GM19239 (cell line): ENCODE measurements around the gene ZNF566.

Experiments
- DNase-seq: peaks from one replicate; pipeline ENCODE4 v3.0.0; 2011; ENCODE audit warnings: low spot score; ENCODE audit not compliant: insufficient read length
- FAIRE-seq: peaks from 2 replicates; lab custom pipeline; 2011; peaks lifted over from hg19 to GRCh38; lab: Jason Lieb, UNC

Gene ZNF566

DNA sequence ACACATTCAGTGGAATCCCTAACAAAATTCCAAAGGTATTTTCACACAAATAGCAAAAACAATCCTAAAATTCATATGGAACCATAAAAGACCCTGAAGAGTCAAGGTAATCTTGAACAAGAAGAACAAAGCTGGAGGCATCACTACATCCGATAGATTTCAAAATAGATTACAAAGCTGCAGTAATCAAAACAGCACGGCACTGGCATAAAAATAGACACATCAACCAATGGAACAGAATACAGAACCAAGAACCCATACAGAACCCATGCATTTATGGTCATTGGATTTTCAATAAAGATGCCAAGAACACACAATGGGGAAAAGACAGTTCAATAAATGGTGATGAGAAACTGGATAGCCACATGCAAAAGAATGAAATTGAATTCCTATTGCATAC lies 32.5 kb downstream of the ZNF566 start:
- no peak for FAIRE-seq

DNA sequence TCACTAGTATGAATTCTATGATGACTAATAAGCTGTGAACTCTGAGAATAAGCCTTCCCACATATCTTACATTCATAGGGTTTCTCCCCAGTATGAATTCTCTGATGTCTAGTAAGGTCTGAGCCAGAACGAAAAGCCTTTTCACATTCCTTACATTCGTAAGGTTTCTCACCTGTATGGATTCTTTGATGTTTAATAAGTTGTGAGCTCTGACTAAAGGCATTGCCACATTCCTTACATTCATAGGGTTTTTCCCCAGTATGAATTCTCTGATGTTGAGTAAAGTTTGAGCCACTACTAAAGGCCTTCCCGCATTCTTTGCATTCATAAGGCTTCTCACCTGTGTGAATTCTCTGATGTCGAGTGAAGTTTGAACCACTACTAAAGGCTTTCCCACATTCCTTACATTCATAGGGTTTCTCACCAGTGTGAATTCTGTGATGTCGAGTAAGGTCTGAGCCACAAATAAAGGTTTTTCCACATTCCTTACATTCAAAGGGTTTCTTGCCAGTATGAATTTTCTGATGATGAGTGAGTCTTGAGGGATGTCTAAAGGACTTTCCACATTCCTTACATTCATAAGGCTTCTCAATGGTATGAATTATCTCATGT lies 40.2 kb downstream of the ZNF566 start:
- FAIRE-seq (no peak), DNase-seq (no peak)

More for the DNA sequence above, 32.5 kb downstream of the ZNF566 start:
- DNase-seq: no peak

DNA sequence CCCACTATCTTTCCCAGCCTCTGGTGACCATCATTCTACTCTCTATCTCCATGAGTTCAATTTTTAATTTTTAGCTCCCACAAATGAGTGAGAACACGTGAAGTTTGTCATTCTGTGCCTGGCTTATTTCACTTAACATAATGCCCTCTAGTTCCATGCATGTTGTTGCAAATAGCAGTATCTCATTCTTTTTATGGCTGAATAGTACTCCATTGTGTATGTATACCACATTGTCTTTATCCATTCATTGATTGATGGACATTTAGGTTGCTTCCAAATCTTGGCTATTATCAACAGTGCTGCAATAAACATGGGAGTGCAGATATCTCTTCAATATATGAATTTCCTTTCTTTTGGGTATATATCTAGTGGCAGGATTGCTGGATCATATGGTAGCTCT lies 48.0 kb downstream of the ZNF566 start:
- no peak for DNase-seq
- FAIRE-seq: no peak

DNA sequence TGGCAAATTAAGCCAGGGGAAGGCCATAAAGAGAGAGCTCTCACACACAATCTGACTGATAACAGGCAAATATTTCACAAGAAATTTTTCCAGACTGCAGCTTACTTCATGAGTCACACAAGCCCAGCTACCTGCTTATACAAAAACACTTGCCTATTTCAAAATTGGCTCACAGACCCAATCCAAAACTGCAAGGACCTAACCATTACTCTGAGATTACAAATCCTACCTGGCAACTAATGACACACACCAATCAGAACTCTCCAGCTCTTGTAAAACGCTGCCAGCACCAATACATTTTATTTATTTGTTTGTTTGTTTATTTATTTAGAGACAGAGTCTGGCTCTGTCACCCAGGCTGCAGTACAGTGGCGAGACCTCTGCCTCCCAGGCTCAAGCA lies 52.8 kb downstream of the ZNF566 start:
- no peak for DNase-seq
- FAIRE-seq: no peak

DNA sequence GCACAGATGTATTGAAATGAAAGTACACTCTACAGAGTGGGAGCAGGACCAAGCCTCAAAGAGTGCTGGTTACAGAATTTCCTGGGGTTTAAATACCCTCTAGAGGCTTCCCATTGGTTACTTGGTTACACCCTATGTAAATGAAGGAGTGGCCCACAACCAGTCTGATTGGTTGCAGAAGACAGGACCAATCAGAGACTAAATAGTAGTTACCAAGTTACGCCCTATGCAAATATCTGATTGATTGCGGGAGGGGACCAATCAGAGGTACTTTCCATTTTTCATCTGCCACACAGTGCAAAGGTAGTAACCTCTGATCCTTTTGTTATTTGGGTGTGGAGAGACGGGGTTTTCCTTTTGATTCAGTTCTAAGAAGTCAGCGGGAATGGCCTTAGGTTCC lies 65.4 kb downstream of the ZNF566 start:
- DNase-seq: no peak
- FAIRE-seq: no peak

DNA sequence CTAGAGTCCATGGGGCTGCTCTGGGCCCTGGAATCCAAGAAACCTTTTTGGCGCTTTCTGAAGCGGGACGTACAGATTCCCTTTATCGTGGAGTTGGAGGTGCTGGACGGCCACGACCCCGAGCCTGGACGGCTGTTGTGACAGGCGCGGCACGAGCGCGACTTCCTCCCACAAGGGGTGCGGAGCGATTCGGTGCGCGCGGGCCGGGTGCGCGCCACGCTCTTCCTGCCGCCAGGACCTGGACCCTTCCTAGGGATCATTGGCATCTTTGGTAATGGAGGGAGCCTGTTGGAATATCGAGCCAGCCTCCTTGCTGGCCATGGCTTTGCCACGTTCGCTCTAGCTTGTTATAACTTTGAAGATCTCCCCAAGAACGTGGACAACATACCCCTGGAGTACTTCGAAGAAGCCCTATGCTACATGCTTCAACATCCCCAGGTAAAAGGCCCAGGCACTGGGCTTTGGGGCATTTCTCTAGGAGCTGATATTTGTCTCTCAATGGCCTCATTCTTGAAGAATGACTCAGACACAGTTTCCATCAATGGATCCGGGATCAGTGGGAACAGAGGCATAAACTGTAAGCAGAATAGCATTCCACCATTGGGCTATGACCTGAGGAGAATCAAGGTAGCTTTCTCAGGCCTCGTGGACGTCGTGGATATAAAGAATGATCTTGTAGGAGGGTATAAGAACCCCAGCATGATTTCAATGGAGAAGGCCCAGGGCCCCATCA lies 67.4 kb downstream of the ZNF566 start:
- FAIRE-seq (no peak), DNase-seq (no peak)

DNA sequence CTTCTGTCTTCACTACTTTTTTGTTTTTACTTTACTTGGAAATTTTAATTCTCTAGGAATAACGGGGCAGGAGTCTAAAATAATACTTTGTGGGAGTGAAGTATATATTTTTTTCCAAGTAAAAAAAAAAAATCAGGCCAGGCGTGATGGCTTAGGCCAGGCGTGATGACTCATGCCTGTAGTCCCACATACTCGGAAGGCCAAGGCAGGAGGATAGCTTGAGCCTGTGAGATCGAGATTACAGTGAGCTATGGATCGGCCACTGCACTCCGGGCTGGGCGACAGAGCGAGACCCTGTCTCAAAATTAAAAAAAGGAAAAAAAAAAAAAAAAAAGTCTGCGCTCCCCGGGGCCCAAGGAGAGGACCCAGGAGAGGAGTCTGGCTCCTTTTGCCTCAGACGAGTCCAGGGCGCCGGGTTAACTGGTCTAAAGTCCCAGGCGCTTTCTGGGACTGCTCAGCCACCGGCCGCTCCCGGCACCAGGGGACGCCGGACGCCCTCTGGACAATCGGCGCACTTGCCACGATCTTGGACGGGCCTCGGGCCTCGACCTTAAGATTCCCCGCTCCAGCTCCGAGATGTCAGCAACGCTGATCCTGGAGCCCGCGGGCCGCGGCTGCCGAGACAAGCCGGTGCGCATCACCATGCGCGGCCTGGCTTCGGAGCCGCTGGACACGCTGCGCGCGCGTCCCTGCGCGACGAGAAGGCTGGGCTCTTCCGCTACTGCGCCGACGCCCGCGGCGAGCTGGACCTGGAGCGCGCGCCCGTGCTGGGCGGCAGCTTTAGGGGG lies 68.2 kb downstream of the ZNF566 start:
- no peak for DNase-seq
- FAIRE-seq: no peak

DNA sequence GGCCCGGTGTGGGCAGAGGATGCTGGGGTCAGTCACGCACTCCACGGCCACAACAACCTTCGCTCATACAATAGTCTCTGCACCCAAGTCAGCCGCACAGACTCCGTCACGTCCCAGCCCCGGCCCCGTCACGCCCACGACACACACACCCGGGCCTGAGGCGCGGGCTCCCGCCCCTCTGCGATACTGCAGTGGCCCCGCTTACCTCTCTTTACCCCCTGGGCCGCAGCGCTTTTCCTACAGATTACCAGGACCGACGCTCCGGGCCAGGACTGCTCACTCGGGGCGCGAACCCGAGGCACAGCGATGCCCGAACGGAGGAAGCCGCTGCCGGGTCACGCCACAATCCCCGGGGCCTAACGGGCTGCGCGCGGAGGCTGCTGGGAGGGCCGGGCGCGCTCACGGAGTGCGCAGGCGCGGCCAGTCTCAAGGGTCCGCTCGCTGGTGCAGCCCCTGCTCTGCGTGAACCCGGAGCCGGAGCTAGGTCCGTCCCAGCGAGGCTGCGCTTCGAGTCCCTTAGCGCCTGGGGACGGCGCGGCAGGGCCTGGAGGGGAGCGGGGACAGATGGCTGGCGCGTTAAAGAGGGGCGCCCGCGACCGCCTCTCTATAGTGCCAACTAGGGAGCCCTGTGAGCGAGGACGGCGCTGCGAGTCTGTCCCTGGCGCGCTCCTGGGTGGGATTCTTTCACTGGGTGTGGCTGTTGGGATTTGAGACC lies 70.9 kb downstream of the ZNF566 start, which contains the start of gene ZFP82:
ZFP82 (minus strand) TSS at position 358 of the 715 bp plus-strand sequence. CDS start 8,855 bp downstream, outside the sequence.
- FAIRE-seq: peak; percentile 51
- peak; percentile 82 for DNase-seq

DNA sequence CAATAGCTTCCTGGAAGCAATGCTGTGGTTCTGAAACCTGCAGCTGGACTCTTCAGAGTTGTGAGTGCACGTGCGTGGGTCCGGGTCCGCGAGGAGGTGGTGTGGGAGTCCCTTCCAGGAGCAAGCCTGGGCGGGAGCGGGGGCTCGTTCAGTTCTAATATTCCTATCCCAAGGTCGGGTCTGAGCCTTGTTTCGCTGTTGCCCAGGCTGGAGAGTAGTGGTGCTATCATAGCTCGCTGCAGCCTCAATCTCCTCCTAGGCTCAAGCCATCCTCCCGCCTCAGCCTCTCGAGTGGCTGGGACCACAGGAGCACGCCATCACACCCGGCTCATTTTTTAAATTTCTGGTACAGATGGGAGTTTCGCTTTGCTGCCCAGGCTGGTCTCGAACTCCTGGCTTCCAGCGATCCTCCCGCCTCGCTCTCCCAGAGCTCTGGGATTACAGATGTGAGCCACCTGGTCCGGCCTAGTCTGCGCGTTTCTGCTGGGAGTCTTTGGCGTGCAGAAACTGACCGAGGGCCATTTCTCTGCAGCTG lies 71.5 kb downstream of the ZNF566 start:
- FAIRE-seq (no peak), DNase-seq (no peak)

DNA sequence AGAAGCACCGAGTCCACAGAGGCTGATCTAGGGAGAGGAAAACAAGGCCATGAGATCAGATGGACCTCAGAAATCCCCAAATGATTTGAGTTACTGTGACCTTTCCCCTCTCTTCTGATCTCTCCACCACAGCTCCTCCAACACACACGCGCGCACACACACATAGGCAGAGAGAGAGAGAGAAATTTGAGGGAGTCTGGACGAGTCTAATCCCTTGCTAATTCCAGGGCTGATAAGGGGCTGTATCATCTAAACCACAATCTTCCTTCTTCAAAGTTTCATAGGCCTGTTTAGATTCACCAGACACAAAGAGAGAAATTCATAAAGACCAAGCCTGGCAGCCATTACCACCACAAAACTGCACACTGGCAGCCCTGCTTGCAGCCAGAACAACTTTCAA lies 79.5 kb downstream of the ZNF566 start:
- no peak for DNase-seq
- no peak for FAIRE-seq

DNA sequence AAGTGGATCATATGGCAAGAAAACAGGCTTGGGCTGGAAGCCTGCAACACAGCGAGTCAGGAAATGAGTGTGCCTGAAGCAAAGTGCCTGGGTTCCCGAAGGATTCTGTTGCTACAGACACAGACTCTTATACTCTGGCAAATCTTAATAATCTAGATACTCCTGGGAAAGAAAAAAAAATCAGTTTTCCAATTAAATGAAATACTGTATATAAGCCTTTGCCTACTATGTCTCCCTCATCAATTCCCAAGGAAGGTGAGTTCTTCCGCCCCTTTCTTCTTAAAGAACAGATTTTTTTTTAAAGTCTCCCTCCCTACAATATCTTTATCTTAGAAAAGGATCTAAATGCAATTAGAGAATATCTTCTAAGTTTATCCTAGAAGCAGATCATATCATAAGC lies 81.3 kb downstream of the ZNF566 start:
- FAIRE-seq (no peak), DNase-seq (no peak)

DNA sequence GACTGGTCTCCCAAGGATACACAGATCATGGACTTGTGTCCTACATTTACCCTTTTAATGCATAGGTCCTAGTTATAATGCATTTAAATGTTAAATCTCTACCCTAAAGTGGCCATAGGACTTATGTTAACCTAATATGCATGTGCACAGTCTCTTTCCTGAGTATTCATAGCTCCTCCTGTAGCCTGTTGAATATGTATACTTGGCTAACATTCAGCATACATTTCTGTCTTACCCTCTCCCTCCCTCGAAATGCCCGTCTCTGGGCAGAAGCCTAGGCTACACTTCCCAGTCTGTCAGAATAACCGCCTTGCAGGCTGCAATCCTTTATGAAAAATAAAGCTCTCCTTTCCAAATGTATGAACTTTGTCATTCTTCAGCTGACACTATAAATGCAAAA lies 84.9 kb downstream of the ZNF566 start:
- DNase-seq (no peak), FAIRE-seq (no peak)

DNA sequence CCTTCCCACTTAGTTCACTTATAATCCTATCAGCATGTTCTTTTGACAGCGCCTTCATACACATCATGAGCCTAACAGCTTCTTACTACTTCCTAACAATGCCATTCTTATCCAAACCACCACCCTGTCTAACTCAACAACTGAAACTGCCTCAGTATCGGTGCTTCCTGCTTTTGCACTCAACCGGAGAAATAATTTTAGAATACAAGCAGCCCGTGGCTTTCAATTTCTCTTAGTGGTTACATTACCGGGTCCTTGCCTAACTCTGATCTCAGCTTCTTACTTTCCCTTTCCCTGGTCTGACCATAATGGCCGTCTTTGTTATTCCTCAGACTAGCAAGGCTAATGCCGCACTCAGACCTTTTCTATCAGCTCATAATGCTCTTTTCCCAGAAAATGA lies 87.9 kb downstream of the ZNF566 start:
- FAIRE-seq (no peak), DNase-seq (no peak)

DNA sequence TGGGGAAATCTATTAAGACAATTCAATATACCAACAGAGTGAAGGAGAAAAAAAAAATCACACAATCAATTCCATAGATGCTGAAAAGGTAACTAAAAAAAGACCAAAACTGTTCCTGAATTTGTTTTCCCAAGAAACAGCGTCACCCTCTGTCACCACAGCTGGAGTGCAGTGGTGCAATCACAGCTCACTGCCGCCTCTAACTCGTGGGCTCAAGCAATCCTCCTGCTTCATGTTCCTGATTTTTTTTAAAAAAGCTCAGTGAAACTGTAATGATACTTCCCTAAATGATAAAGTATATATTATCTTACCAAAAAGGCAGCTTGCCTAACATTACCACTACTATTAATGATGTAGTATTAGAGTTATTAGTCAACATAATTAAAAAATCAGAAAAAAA lies 90.8 kb downstream of the ZNF566 start:
- no peak for FAIRE-seq

More for the DNA sequence above, 90.8 kb downstream of the ZNF566 start:
- DNase-seq: no peak
